ENCODE data around the gene ZC3H18.

The ZC3H18 gene

GRCh38 chr16:88672776-88673175, 102.6 kb downstream of the ZC3H18 start:
- TF ChIP-seq CTCF (IDR thresholded peaks at IDR 0.05), result no peak

GRCh38 chr16:88673716-88674379, 103.6 kb downstream of the ZC3H18 start:
- no peaks in the 10 kb centered on the region for H3K9me3 ChIP-seq
- H3K4me1 ChIP-seq (ENCODE audit: control insufficient read depth in 1 of 2, insufficient read depth in 1 of 2, low read depth in 1 of 2, low read length in 1 of 2), result no peaks in the 10 kb centered on the region
- no peak overlapping the region for H3K4me3 ChIP-seq (ENCODE audit: low read depth in 1 of 2, low read length in 1 of 2)
- peaks cover 54% of the 10 kb centered on the region for H3K36me3 ChIP-seq
- TF ChIP-seq CTCF (IDR thresholded peaks at IDR 0.05), result no peak
- H3K27ac ChIP-seq, result no peak overlapping the region
- no peaks in the 10 kb centered on the region for H3K27me3 ChIP-seq

More at GRCh38 chr16:88672776-88673175, 102.6 kb downstream of the ZC3H18 start:
- Histone ChIP-seq H3K9me3 (no peaks in the 10 kb centered on the region), H3K4me3 (ENCODE audit: low read depth in 1 of 2, low read length in 1 of 2) (no peak overlapping the region), H3K4me1 (ENCODE audit: control insufficient read depth in 1 of 2, insufficient read depth in 1 of 2, low read depth in 1 of 2, low read length in 1 of 2) (no peaks in the 10 kb centered on the region), H3K27ac (no peak overlapping the region), H3K36me3 (peaks cover 43% of the 10 kb centered on the region), H3K27me3 (no peaks in the 10 kb centered on the region)

GRCh38 chr16:88676502-88677242, 106.5 kb downstream of the ZC3H18 start:
- TF ChIP-seq CTCF (IDR thresholded peaks at IDR 0.05), result no peak
- H3K9me3 ChIP-seq, result no peaks in the 10 kb centered on the region
- no peak overlapping the region for H3K4me3 ChIP-seq (ENCODE audit: low read depth in 1 of 2, low read length in 1 of 2)
- H3K27ac ChIP-seq, result no peak overlapping the region
- peaks cover 75% of the 10 kb centered on the region for H3K36me3 ChIP-seq
- H3K27me3 ChIP-seq, result no peaks in the 10 kb centered on the region
- H3K4me1 ChIP-seq (ENCODE audit: control insufficient read depth in 1 of 2, insufficient read depth in 1 of 2, low read depth in 1 of 2, low read length in 1 of 2), result peaks cover 15 to 19% of the 10 kb centered on the region in 2 experiments

- Histone ChIP-seq H3K4me3 (ENCODE audit: low read depth in 1 of 2, low read length in 1 of 2) (no peak overlapping the region), H3K4me1 (ENCODE audit: control insufficient read depth in 1 of 2, insufficient read depth in 1 of 2, low read depth in 1 of 2, low read length in 1 of 2) (peaks cover 26 to 30% of the 10 kb centered on the region in 2 experiments), H3K9me3 (no peaks in the 10 kb centered on the region), H3K27ac (no peak overlapping the region), H3K36me3 (peaks cover 76% of the 10 kb centered on the region), H3K27me3 (no peaks in the 10 kb centered on the region)
- no peak for TF ChIP-seq CTCF (IDR thresholded peaks at IDR 0.05)
Measured at GRCh38 chr16:88677721-88678120, 107.5 kb downstream of the ZC3H18 start.

GRCh38 chr16:88678224-88678979, 108.2 kb downstream of the ZC3H18 start:
- no peak for TF ChIP-seq CTCF (IDR thresholded peaks at IDR 0.05)
- H3K4me1 ChIP-seq (ENCODE audit: control insufficient read depth in 1 of 2, insufficient read depth in 1 of 2, low read depth in 1 of 2, low read length in 1 of 2), result peaks cover 30% of the 10 kb centered on the region in 2 experiments
- no peak overlapping the region for H3K27ac ChIP-seq
- no peaks in the 10 kb centered on the region for H3K27me3 ChIP-seq
- H3K4me3 ChIP-seq (ENCODE audit: low read depth in 1 of 2, low read length in 1 of 2), result no peak overlapping the region
- H3K36me3 ChIP-seq, result peaks cover 73% of the 10 kb centered on the region
- H3K9me3 ChIP-seq, result no peaks in the 10 kb centered on the region
